B cell (primary cell): ENCODE measurements around the gene SEMA3F. TPM values are rescaled to one million over a fixed set of nuclear protein-coding genes. Genes with fewer than 3 reads are reported as not detected.

ENCODE experiments used
- ATAC-seq: fragments of 200-7000 bp; cut with Tn5 transposase; one replicate; pipeline ENCODE4 v1.10.0; 2021; ENCODE audit warnings: low read depth, mild to moderate bottlenecking, moderate number of reproducible peaks, moderate library complexity
- CTCF ChIA-PET: fragments of 350-600 bp; sonication (Branson Sonifier 250); formaldehyde crosslinking; loops from one replicate; lab custom pipeline; 2021; ENCODE audit warnings: antibody characterized with exemption, inconsistent platforms; lab: Charles Lee
- POLR2A ChIA-PET: fragments of 350-600 bp; sonication (Branson Sonifier 250); formaldehyde crosslinking; loops from one replicate; lab custom pipeline; 2021; ENCODE audit warnings: antibody characterized with exemption; lab: Charles Lee
- DNase-seq: peaks from one replicate; pipeline ENCODE4 v3.0.0; 2013
- H2AFZ ChIP-seq: 2 replicates; pipeline ENCODE4 v1.6.1; 2012; ENCODE audit warnings: mild to moderate bottlenecking, low read depth, low read length; ENCODE audit not compliant: insufficient read depth, poor library complexity, severe bottlenecking
- H3K27ac ChIP-seq, 2 donors: 1 replicate in 1 of 2; 2 replicates in 1 of 2; pipeline ENCODE4 v1.5.1; 2012 to 2013; ENCODE audit warnings: low read length in 2 of 2, mild to moderate bottlenecking in 2 of 2, moderate library complexity in 1 of 2
- H3K27me3 ChIP-seq, 4 experiments: fragments of 200-600 bp in 1 of 4; sonication (generic) in 1 of 4; replicated peaks in 1 of 4; 1 replicate in 2 of 4; 2 replicates in 2 of 4; pipeline versions ENCODE4 v1.6.1 to v1.7.0; 2013 to 2016; ENCODE audit warnings: low read length in 3 of 4, mild to moderate bottlenecking in 2 of 4, mixed read lengths in 1 of 4, moderate library complexity in 1 of 4; ENCODE audit not compliant: insufficient read depth in 4 of 4, control insufficient read depth in 3 of 4; ENCODE audit errors: control extremely low read depth in 1 of 4
- H3K36me3 ChIP-seq, 2 experiments: replicated peaks in 1 of 2; 1 replicate in 1 of 2; 2 replicates in 1 of 2; pipeline versions ENCODE4 v1.6.1 to v1.7.1; 2013; ENCODE audit warnings: low read length in 1 of 2; ENCODE audit not compliant: insufficient read depth in 2 of 2, control insufficient read depth in 1 of 2; ENCODE audit errors: control extremely low read depth in 1 of 2, extremely low read depth in 1 of 2
- H3K4me1 ChIP-seq, 2 donors: fragments of 200-600 bp in 1 of 2; sonication (generic) in 1 of 2; 1 replicate in 1 of 2; 2 replicates in 1 of 2; pipeline versions ENCODE4 v1.5.1 to v1.6.1; 2013 to 2017; ENCODE audit warnings: low read length in 2 of 2; ENCODE audit not compliant: control insufficient read depth in 2 of 2, insufficient read depth in 2 of 2
- H3K4me2 ChIP-seq: replicated peaks from 2 replicates; pipeline ENCODE3; 2012; ENCODE audit warnings: mild to moderate bottlenecking, low read depth, low read length; ENCODE audit not compliant: poor library complexity, severe bottlenecking
- H3K4me3 ChIP-seq, 5 experiments: fragments of 200-600 bp in 1 of 5; sonication (generic) in 1 of 5; 1 replicate in 3 of 5; 2 replicates in 2 of 5; pipeline versions ENCODE4 v1.5.1 to v1.7.0; 2011 to 2016; ENCODE audit warnings: low read length in 4 of 5, mild to moderate bottlenecking in 4 of 5, low read depth in 2 of 5, control low read depth in 1 of 5, moderate library complexity in 1 of 5; ENCODE audit not compliant: insufficient read depth in 1 of 5; ENCODE audit errors: control extremely low read depth in 1 of 5, extremely low read depth in 1 of 5
- H3K79me2 ChIP-seq: fragments of 200-600 bp; sonication (generic); one replicate; pipeline ENCODE4 v1.6.0; 2016; ENCODE audit warnings: low read length; ENCODE audit not compliant: control insufficient read depth, insufficient read depth
- H3K9ac ChIP-seq: fragments of 200-600 bp; sonication (generic); 2 replicates; pipeline ENCODE4 v1.6.1; 2017; ENCODE audit warnings: mild to moderate bottlenecking, low read length, moderate library complexity
- H3K9me3 ChIP-seq, 3 donors: one replicate each; pipeline versions ENCODE4 v1.6.1 to v1.7.1; 2013; ENCODE audit warnings: low read length in 2 of 3; ENCODE audit not compliant: control insufficient read depth in 2 of 3, insufficient read depth in 1 of 3; ENCODE audit errors: control extremely low read depth in 1 of 3
- H4K20me1 ChIP-seq: 2 replicates; pipeline ENCODE4 v1.6.0; 2012; ENCODE audit warnings: mild to moderate bottlenecking, low read length; ENCODE audit not compliant: insufficient read depth, control insufficient read depth, poor library complexity, severe bottlenecking
- H3K27ac Mint-ChIP-seq: one replicate; pipeline ENCODE4 v1.8.0; 2021; ENCODE audit warnings: mixed read lengths
- H3K27me3 Mint-ChIP-seq: one replicate; pipeline ENCODE4 v1.8.0; 2021; ENCODE audit warnings: mixed read lengths
- H3K4me1 Mint-ChIP-seq: one replicate; pipeline ENCODE4 v1.8.0; 2021; ENCODE audit warnings: mixed read lengths
- H3K4me3 Mint-ChIP-seq: one replicate; pipeline ENCODE4 v1.8.0; 2021; ENCODE audit warnings: mixed read lengths
- H3K9me3 Mint-ChIP-seq: one replicate; pipeline ENCODE4 v1.8.0; 2022; ENCODE audit warnings: mixed read lengths; ENCODE audit not compliant: insufficient read depth
- EZH2 ChIP-seq: IDR thresholded peaks from 2 replicates; pipeline ENCODE4 v1.6.1; 2012; ENCODE audit warnings: borderline replicate concordance, low read depth, mild to moderate bottlenecking, moderate library complexity, low read length; ENCODE audit not compliant: insufficient read depth, poor library complexity, severe bottlenecking
- WGBS: methylation state at CpG from one replicate; pipeline ENCODE4 v1.1.5; 2013; ENCODE audit warnings: missing lambda C conversion rate; ENCODE audit not compliant: insufficient coverage; 5-methylcytosine and 5-hydroxymethylcytosine counted together
- intact Hi-C: fragments of 100-400 bp; cut with micrococcal nuclease; formaldehyde crosslinking; loops from one replicate; pipeline ENCODE4 v1.10.0; 2022
- polyA plus RNA-seq: library from polyadenylated mRNA; depleted of rRNA; stranded (reverse); fragments of >200 nt; gene quantifications from 2 replicates; pipeline ENCODE4 v1.2.3, GENCODE V29; 2012
- total RNA-seq, 2 donors: library from RNA; stranded (reverse); fragments of 120-200 nt in 1 of 2; gene quantifications; 1 replicate in 1 of 2; 2 replicates in 1 of 2; pipeline versions ENCODE4 v1.2.3 to v1.2.4, GENCODE V29; 2013 to 2022
- TF ChIP-seq, protein P1 (sequence below): fragments of 200-600 bp; IDR thresholded peaks from one replicate; pipeline ENCODE4 v1.8.0; 2022; ENCODE audit warnings: antibody characterized with exemption, mild to moderate bottlenecking

Gene SEMA3F
- total and polyA plus RNA-seq, 2 donors (not counting 1 experiment from before 2014, with no cell fraction given): 0.27 TPM; not detected in 1

DNA sequence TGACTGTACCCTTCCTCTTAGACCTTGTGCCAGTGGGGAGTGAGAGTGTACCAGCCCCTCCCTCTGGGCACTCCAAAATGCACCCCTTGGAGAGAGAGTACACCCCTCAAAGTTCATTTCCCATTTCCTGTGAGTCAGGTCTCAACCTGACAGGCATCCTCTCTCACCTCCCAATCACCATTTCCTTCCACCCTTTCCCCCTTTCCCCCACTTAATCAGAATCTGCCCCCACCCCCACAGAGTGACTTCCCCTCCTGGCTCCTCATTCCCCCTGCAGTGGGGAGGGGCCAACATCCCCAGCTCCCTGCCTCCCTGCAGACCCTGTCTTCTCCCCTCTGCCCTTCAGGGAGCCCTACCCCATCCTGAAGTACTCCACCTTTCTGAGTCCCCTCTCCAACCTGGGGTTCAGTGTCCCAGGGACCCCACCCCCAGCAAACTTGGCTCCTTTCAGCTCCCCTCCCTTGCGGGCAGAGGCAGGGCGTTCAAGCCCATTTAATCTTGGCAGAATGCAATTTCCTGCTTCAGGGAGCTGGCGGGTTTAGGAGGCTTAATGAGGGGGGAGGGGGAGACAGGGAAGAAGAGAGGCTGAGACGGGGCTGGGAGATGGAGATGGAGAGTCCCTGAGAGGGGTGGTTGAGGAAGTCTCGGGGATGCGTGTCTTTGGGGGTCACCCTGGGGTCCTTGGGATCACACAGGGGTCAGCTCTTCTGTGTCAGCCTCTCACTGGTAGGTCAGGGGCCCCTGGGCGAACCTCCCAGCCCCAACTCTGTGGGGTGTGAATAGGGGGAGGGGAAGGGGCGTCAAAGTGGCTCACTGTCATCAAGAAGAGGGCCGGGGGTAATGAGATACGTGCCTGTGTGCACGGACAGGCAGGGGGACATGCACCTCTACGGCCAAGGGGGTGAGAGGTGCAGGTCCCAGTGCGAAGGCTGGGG is 16.6 kb upstream of the SEMA3F start:
- no peak overlapping the region for H2AFZ ChIP-seq
- no peak overlapping the region for H3K4me3 ChIP-seq
- Mint-ChIP-seq H3K27ac (no peak overlapping the region), H3K4me3 (no peak overlapping the region), H3K27me3 (peaks cover 4% of the 10 kb centered on the region), H3K4me1 (no peaks in the 10 kb centered on the region), H3K9me3 (no peaks in the 10 kb centered on the region)
- DNase-seq (no peak), ATAC-seq (no peak)
- H3K27ac ChIP-seq: no peak overlapping the region
- H3K79me2 ChIP-seq: no peaks in the 10 kb centered on the region
- H3K4me2 ChIP-seq: no peak overlapping the region
- no peaks in the 10 kb centered on the region for H3K4me1 ChIP-seq
- 27% methylated on average over 11 of the region's 13 CpGs for WGBS
- H3K9ac ChIP-seq: no peak overlapping the region
- H3K9me3 ChIP-seq: no peaks in the 10 kb centered on the region
- H3K27me3 ChIP-seq: peaks cover 0 to 13% (median 0%) of the 10 kb centered on the region in 4 experiments
- H4K20me1 ChIP-seq: no peaks in the 10 kb centered on the region
- H3K36me3 ChIP-seq: no peaks in the 10 kb centered on the region
- POLR2A ChIA-PET: no interaction called here
- CTCF ChIA-PET: interaction anchor here (0.6 kb wide), 1 partner anchor 37 kb away, joined by 3 read pairs; no protein-coding TSS in a partner anchor
- intact Hi-C loops: no loop called here
- TF ChIP-seq EZH2: no peak
- TF ChIP-seq, protein P1, sequence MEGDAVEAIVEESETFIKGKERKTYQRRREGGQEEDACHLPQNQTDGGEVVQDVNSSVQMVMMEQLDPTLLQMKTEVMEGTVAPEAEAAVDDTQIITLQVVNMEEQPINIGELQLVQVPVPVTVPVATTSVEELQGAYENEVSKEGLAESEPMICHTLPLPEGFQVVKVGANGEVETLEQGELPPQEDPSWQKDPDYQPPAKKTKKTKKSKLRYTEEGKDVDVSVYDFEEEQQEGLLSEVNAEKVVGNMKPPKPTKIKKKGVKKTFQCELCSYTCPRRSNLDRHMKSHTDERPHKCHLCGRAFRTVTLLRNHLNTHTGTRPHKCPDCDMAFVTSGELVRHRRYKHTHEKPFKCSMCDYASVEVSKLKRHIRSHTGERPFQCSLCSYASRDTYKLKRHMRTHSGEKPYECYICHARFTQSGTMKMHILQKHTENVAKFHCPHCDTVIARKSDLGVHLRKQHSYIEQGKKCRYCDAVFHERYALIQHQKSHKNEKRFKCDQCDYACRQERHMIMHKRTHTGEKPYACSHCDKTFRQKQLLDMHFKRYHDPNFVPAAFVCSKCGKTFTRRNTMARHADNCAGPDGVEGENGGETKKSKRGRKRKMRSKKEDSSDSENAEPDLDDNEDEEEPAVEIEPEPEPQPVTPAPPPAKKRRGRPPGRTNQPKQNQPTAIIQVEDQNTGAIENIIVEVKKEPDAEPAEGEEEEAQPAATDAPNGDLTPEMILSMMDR: no peak

DNA sequence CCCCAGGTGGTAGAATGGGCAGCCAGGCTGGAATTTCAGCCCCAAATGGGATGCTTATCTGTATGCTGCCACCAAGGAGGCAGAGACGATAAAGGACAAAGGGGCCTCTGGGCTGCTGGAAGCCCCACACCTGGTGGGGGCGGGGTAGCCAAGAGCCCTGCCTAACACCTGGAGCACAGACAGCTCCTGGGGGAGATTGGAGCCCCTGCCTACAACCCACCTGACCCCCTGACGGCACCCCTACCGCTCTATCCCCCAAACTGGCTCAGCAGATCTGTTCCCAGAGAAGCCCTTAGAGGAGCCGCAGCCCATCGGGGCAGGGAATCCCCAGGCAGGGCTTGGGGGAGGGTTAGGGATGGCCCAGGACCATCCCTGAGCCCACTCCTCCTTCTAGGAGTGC is 15.8 kb upstream of the SEMA3F start:
- ChIA-PET CTCF (no interaction called here), POLR2A (no interaction called here)
- Mint-ChIP-seq H3K4me3 (no peak overlapping the region), H3K27ac (no peak overlapping the region), H3K27me3 (peaks cover 4% of the 10 kb centered on the region), H3K4me1 (no peaks in the 10 kb centered on the region), H3K9me3 (no peaks in the 10 kb centered on the region)
- Histone ChIP-seq H3K27me3 (peaks cover 0 to 10% (median 0%) of the 10 kb centered on the region in 4 experiments), H3K4me1 (no peaks in the 10 kb centered on the region), H3K4me2 (no peak overlapping the region), H3K9me3 (no peaks in the 10 kb centered on the region), H3K9ac (no peak overlapping the region), H3K27ac (no peak overlapping the region), H3K79me2 (no peaks in the 10 kb centered on the region), H4K20me1 (no peaks in the 10 kb centered on the region), H2AFZ (no peak overlapping the region), H3K36me3 (no peaks in the 10 kb centered on the region), H3K4me3 (no peak overlapping the region)
- ATAC-seq (no peak), DNase-seq (no peak)
- TF ChIP-seq, protein P1: no peak
- no peak for TF ChIP-seq EZH2
- intact Hi-C loops: no loop called here
- WGBS: 92% methylated on average over 4 of the region's 6 CpGs
